H1 (cell line): ENCODE measurements around the gene TGFBR2. TPM values are rescaled to one million over a fixed set of nuclear protein-coding genes. Genes with fewer than 3 reads are reported as not detected.

Experiments
- CTCF ChIA-PET: fragments of 300-600 bp; sonication (Branson Sonifier 250); formaldehyde crosslinking; loops from one replicate; lab custom pipeline; 2021; ENCODE audit not compliant: partially characterized antibody; lab: Charles Lee
- POLR2A ChIA-PET: fragments of 300-600 bp; sonication (Branson Sonifier 250); formaldehyde crosslinking; loops from one replicate; lab custom pipeline; 2021; ENCODE audit warnings: inconsistent platforms; ENCODE audit not compliant: partially characterized antibody; lab: Charles Lee
- DNase-seq, 2 experiments: peaks; one replicate each; pipeline versions ENCODE4 v3.0.0 to v3.0.0-alpha.2; 2010 to 2022; ENCODE audit warnings: low spot score in 2 of 2, low read depth in 1 of 2, mixed read lengths in 1 of 2
- FAIRE-seq: peaks from 2 replicates; lab custom pipeline; 2011; peaks lifted over from hg19 to GRCh38; lab: Jason Lieb, UNC
- H2AFZ ChIP-seq: 2 replicates; pipeline ENCODE4 v1.8.1; 2012; ENCODE audit warnings: low read length, inconsistent platforms
- H2AK5ac ChIP-seq: 2 replicates; pipeline ENCODE4 v1.6.1; 2013; ENCODE audit warnings: low read depth, low read length
- H2BK120ac ChIP-seq: replicated peaks from 2 replicates; pipeline ENCODE3; 2013; ENCODE audit warnings: low read depth, low read length, inconsistent platforms
- H2BK12ac ChIP-seq: 2 replicates; pipeline ENCODE4 v1.6.1; 2013; ENCODE audit warnings: low read depth, low read length
- H2BK15ac ChIP-seq: 2 replicates; pipeline ENCODE4 v1.6.1; 2013; ENCODE audit warnings: low read length
- H2BK20ac ChIP-seq: 2 replicates; pipeline ENCODE4 v1.6.1; 2013; ENCODE audit warnings: low read length
- H2BK5ac ChIP-seq: 2 replicates; pipeline ENCODE4 v1.6.1; 2013; ENCODE audit warnings: low read depth, low read length
- H3K14ac ChIP-seq: 2 replicates; pipeline ENCODE4 v1.6.1; 2013; ENCODE audit warnings: inconsistent platforms; ENCODE audit not compliant: insufficient read length
- H3K18ac ChIP-seq: 2 replicates; pipeline ENCODE4 v1.6.1; 2013; ENCODE audit warnings: low read length; ENCODE audit errors: extremely low read depth
- H3K23ac ChIP-seq: 2 replicates; pipeline ENCODE4 v1.6.1; 2013; ENCODE audit warnings: inconsistent platforms; ENCODE audit not compliant: insufficient read length
- H3K23me2 ChIP-seq: 2 replicates; pipeline ENCODE4 v1.6.1; 2013; ENCODE audit warnings: low read depth, low read length
- H3K27ac ChIP-seq: 2 replicates; pipeline ENCODE4 v1.6.1; 2011; ENCODE audit warnings: low read depth, low read length, inconsistent platforms
- H3K27me3 ChIP-seq, 4 experiments: replicated peaks in 1 of 4; 1 replicate in 1 of 4; 2 replicates in 3 of 4; pipeline versions ENCODE4 v1.6.1 to v1.8.1; 2011 to 2013; ENCODE audit warnings: low read length in 3 of 4, mild to moderate bottlenecking in 3 of 4, inconsistent platforms in 2 of 4, mixed read lengths in 2 of 4, moderate library complexity in 1 of 4; ENCODE audit not compliant: control insufficient read depth in 3 of 4, insufficient read depth in 3 of 4; ENCODE audit errors: extremely low read depth in 1 of 4
- H3K36me3 ChIP-seq, 4 experiments: 2 replicates each; pipeline versions ENCODE4 v1.6.1 to v1.8.1; 2011 to 2013; ENCODE audit warnings: mild to moderate bottlenecking in 4 of 4, low read length in 3 of 4, moderate library complexity in 2 of 4, control low read depth in 1 of 4, inconsistent platforms in 1 of 4; ENCODE audit not compliant: insufficient read depth in 4 of 4, control insufficient read depth in 2 of 4
- H3K4ac ChIP-seq: replicated peaks from 2 replicates; pipeline ENCODE3; 2013; ENCODE audit warnings: low read length, low read depth, mixed read lengths, inconsistent platforms; ENCODE audit not compliant: insufficient read length
- H3K4me1 ChIP-seq, 4 experiments: replicated peaks in 1 of 4; 1 replicate in 1 of 4; 2 replicates in 3 of 4; pipeline versions ENCODE4 v1.6.1 to v1.8.1; 2011 to 2013; ENCODE audit warnings: low read length in 3 of 4, inconsistent platforms in 2 of 4, mixed read lengths in 1 of 4; ENCODE audit not compliant: insufficient read depth in 4 of 4, control insufficient read depth in 3 of 4
- H3K4me2 ChIP-seq, 2 experiments: 2 replicates each; pipeline versions ENCODE4 v1.6.1 to v1.8.1; 2011 to 2013; ENCODE audit warnings: low read depth in 2 of 2, low read length in 2 of 2, control low read depth in 1 of 2, inconsistent platforms in 1 of 2, mild to moderate bottlenecking in 1 of 2; ENCODE audit not compliant: insufficient read depth in 1 of 2
- H3K4me3 ChIP-seq, 4 experiments: fragments of 200-600, 300-600 bp in 1 of 4; sonication (generic), shearing (Covaris generic), sonication (Bioruptor Twin) in 1 of 4; 2 replicates each; pipeline versions ENCODE4 v1.5.1 to v1.8.1; 2011 to 2016; ENCODE audit warnings: low read length in 4 of 4, low read depth in 3 of 4, control low read depth in 2 of 4, inconsistent platforms in 2 of 4, mild to moderate bottlenecking in 2 of 4, mixed read lengths in 1 of 4, moderate library complexity in 1 of 4; ENCODE audit not compliant: insufficient read depth in 2 of 4; ENCODE audit errors: extremely low read depth in 1 of 4
- H3K56ac ChIP-seq: replicated peaks from 2 replicates; pipeline ENCODE3; 2013; ENCODE audit warnings: low read depth, mild to moderate bottlenecking, mixed read lengths, low read length, inconsistent platforms; ENCODE audit not compliant: insufficient read length
- H3K79me1 ChIP-seq: 2 replicates; pipeline ENCODE4 v1.6.1; 2013; ENCODE audit warnings: low read depth, low read length, control low read depth
- H3K79me2 ChIP-seq, 2 experiments: 2 replicates each; pipeline versions ENCODE4 v1.6.1 to v1.8.1; 2012 to 2013; ENCODE audit warnings: low read length in 2 of 2, mild to moderate bottlenecking in 2 of 2, inconsistent platforms in 1 of 2; ENCODE audit not compliant: insufficient read depth in 2 of 2, control insufficient read depth in 1 of 2
- H3K9ac ChIP-seq, 4 experiments: replicated peaks in 1 of 4; 1 replicate in 1 of 4; 2 replicates in 3 of 4; pipeline versions ENCODE4 v1.6.1 to v1.8.1; 2011 to 2013; ENCODE audit warnings: low read depth in 3 of 4, low read length in 3 of 4, control low read depth in 2 of 4, mild to moderate bottlenecking in 2 of 4, moderate library complexity in 2 of 4, inconsistent platforms in 1 of 4; ENCODE audit errors: extremely low read depth in 1 of 4
- H3K9me3 ChIP-seq, 2 experiments: 2 replicates each; pipeline versions ENCODE4 v1.6.1 to v1.8.1; 2012 to 2013; ENCODE audit warnings: mild to moderate bottlenecking in 2 of 2, moderate library complexity in 2 of 2, control low read depth in 1 of 2, inconsistent platforms in 1 of 2, low read depth in 1 of 2, low read length in 1 of 2, mixed read lengths in 1 of 2; ENCODE audit not compliant: insufficient read depth in 2 of 2
- H4K20me1 ChIP-seq, 2 experiments: replicated peaks in 1 of 2; 2 replicates each; pipeline versions ENCODE3 to v1.8.1; 2011 to 2013; ENCODE audit warnings: inconsistent platforms in 2 of 2, low read length in 2 of 2, mild to moderate bottlenecking in 1 of 2; ENCODE audit not compliant: insufficient read depth in 2 of 2, control insufficient read depth in 1 of 2
- H4K5ac ChIP-seq: 2 replicates; pipeline ENCODE4 v1.6.1; 2013; ENCODE audit warnings: low read length, low read depth, mixed read lengths, inconsistent platforms; ENCODE audit not compliant: insufficient read length
- H4K8ac ChIP-seq: 2 replicates; pipeline ENCODE4 v1.8.0; 2013; ENCODE audit warnings: mild to moderate bottlenecking, moderate library complexity, low read length, inconsistent platforms; ENCODE audit not compliant: insufficient read depth; ENCODE audit errors: extremely low read depth
- H4K91ac ChIP-seq: replicated peaks from 2 replicates; pipeline ENCODE3; 2013; ENCODE audit warnings: low read length, mixed read lengths, inconsistent platforms; ENCODE audit not compliant: insufficient read length
- BCL11A ChIP-seq, 2 experiments: IDR thresholded peaks; one replicate each; pipeline ENCODE4 v1.6.1; 2011; ENCODE audit warnings: low read depth in 2 of 2, low read length in 2 of 2, mild to moderate bottlenecking in 2 of 2
- EZH2 ChIP-seq: fragments of 200-600 bp; sonication (generic); IDR thresholded peaks from 2 replicates; pipeline ENCODE4 v1.7.1; 2012; ENCODE audit warnings: low read depth, mild to moderate bottlenecking, moderate library complexity, low read length, inconsistent platforms; ENCODE audit not compliant: severe bottlenecking
- SAP30 ChIP-seq: fragments of 300-600 bp; sonication (generic); IDR thresholded peaks from 2 replicates; pipeline ENCODE4 v1.7.1; 2012; ENCODE audit warnings: low read length, moderate library complexity, mild to moderate bottlenecking, inconsistent platforms; ENCODE audit not compliant: insufficient read depth, insufficient replicate concordance
- SIN3A ChIP-seq, 2 experiments: IDR thresholded peaks in 1 of 2; conservative IDR thresholded peaks in 1 of 2; 2 replicates each; pipeline ENCODE4 v1.6.1; 2011 to 2012; ENCODE audit warnings: low read length in 2 of 2, improper control_type of control experiment in 1 of 2, low read depth in 1 of 2, mild to moderate bottlenecking in 1 of 2
- SUZ12 ChIP-seq: fragments of 200-600 bp; sonication (generic); IDR thresholded peaks from 2 replicates; pipeline ENCODE4 v1.6.1; 2012; ENCODE audit warnings: mild to moderate bottlenecking, inconsistent platforms, low read length, moderate library complexity, mixed read lengths
- TAF7 ChIP-seq: optimal IDR thresholded peaks from 2 replicates; pipeline ENCODE3; 2011; ENCODE audit warnings: low read depth, mild to moderate bottlenecking, inconsistent platforms, low read length, moderate library complexity, borderline replicate concordance
- TBP ChIP-seq: IDR thresholded peaks from 2 replicates; pipeline ENCODE4 v1.6.1; 2011; ENCODE audit warnings: low read depth, low read length, improper control_type of control experiment
- YY1 ChIP-seq: IDR thresholded peaks from 2 replicates; pipeline ENCODE4 v1.6.1; 2011; ENCODE audit warnings: low read depth, mild to moderate bottlenecking, low read length
- WGBS, 2 experiments: shearing (Covaris generic) in 1 of 2; methylation state at CpG; one replicate each; pipeline versions ENCODE4 v1.1.6 to v1.1.7; 2013 to 2015; ENCODE audit warnings: low lambda C conversion rate in 2 of 2, mixed read lengths in 2 of 2, inconsistent platforms in 1 of 2, low coverage in 1 of 2, missing lambda C conversion rate in 1 of 2; ENCODE audit not compliant: insufficient replicate concordance in 2 of 2, insufficient coverage in 1 of 2, insufficient read length in 1 of 2; ENCODE audit errors: extremely low coverage in 1 of 2, missing lambda C conversion rate in 1 of 2; 5-methylcytosine and 5-hydroxymethylcytosine counted together
- polyA plus RNA-seq, 7 experiments: library from polyadenylated mRNA; depleted of rRNA in 3 of 7; stranded (reverse) in 5 of 7; unstranded in 2 of 7; fragments of >200 nt in 5 of 7; fragments of 200-250 nt in 2 of 7; gene quantifications; 1 replicate in 5 of 7; 2 replicates in 1 of 7; 4 replicates in 1 of 7; pipeline versions ENCODE4 v1.2.1 to v1.2.3, GENCODE V29; 2011 to 2013; ENCODE audit warnings: missing spikeins in 2 of 7, mixed read lengths in 2 of 7
- total RNA-seq: library from RNA; stranded (reverse); fragmentation: NEBNext Ultra II Directional; extraction: Animal tissue kit (Norgen Biotek cat#: 25700); gene quantifications from 2 replicates; pipeline ENCODE4 v1.2.1, GENCODE V29; 2021
- TF ChIP-seq, protein P1 (sequence below), 3 experiments: IDR thresholded peaks; 1 replicate in 2 of 3; 2 replicates in 1 of 3; pipeline versions ENCODE4 v1.5.1 to v1.6.1; 2011; ENCODE audit warnings: low read length in 3 of 3, mild to moderate bottlenecking in 3 of 3, inconsistent platforms in 2 of 3, low read depth in 1 of 3, moderate library complexity in 1 of 3; ENCODE audit not compliant: insufficient read depth in 1 of 3; ENCODE audit errors: control extremely low read depth in 1 of 3
- TF ChIP-seq, protein P2 (sequence below): IDR thresholded peaks from 2 replicates; pipeline ENCODE4 v1.6.1; 2012; ENCODE audit warnings: inconsistent platforms

TGFBR2 gene
- total and polyA plus RNA-seq, 2 of the 8 experiments (the other 6 are each of a cell fraction or from before 2014, with no cell fraction given): 4.2 to 7.4 TPM

DNA sequence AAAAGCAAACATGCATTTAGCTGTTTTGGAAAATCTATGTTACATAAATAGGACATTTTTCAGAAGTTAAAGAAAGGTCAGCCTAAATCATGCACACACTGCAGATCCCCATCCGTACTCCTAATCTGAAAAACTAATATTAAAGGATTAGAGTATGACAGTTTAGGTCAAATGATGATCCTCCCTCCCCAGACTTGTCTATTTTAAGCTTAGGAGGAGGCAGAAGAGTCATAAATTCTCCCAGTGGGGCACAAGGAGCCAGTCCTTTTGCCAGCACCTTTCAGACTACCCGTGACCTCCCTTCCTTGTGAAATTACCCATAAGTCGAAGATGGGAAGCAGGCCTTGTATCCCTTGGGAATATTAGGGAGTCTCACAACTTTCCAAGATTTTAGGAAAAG lies 78.0 kb downstream of the TGFBR2 start:
- Histone ChIP-seq H3K18ac (no peak overlapping the region), H3K23me2 (no peaks in the 10 kb centered on the region), H2AFZ (no peak overlapping the region), H3K23ac (no peak overlapping the region), H3K9ac (no peak overlapping the region), H2BK12ac (no peak overlapping the region), H3K27me3 (no peaks in the 10 kb centered on the region), H2BK15ac (no peak overlapping the region), H2BK20ac (no peak overlapping the region), H3K27ac (no peak overlapping the region), H3K79me1 (no peaks in the 10 kb centered on the region), H4K5ac (no peak overlapping the region), H3K56ac (no peak overlapping the region), H4K91ac (no peak overlapping the region), H3K4me2 (no peak overlapping the region), H4K8ac (no peak overlapping the region), H3K4ac (no peak overlapping the region), H3K79me2 (no peaks in the 10 kb centered on the region; a peak in 1 of 4 replicates), H3K9me3 (no peaks in the 10 kb centered on the region), H3K4me3 (no peak overlapping the region), H2AK5ac (no peak overlapping the region), H3K14ac (no peak overlapping the region), H2BK120ac (no peak overlapping the region), H2BK5ac (no peak overlapping the region), H3K36me3 (peaks cover under 1 to 8% (median 3%) of the 10 kb centered on the region in 4 experiments; a peak in 5 of 8 replicates), H3K4me1 (peaks cover 0 to 7% (median 5%) of the 10 kb centered on the region in 4 experiments; a peak in 4 of 7 replicates), H4K20me1 (no peaks in the 10 kb centered on the region)
- CTCF ChIA-PET: interaction anchor here (0.7 to 1.7 kb wide), 6 partner anchors 10 to 1423 kb away, joined by 3 to 6 read pairs (median 4); no protein-coding TSS in a partner anchor
- WGBS, 2 experiments: 91% methylated on average over 3 of the region's 3 CpGs; no CpG with 5 or more reads in 1 of the 2 experiments
- no peak for DNase-seq
- no peak for FAIRE-seq
- POLR2A ChIA-PET: no interaction called here
- TF ChIP-seq EZH2 (no peak), TAF7 (no peak), TBP (no peak), BCL11A (IDR thresholded peaks at IDR 0.05; ENCODE audit: low read depth in 2 of 2, low read length in 2 of 2) (no peak), SIN3A (conservative IDR thresholded peaks at IDR 0.05 in 1 of 2, IDR thresholded peaks at IDR 0.05 in 1 of 2; ENCODE audit: low read depth in 1 of 2, low read length in 2 of 2) (no peak), YY1 (no peak), SAP30 (no peak), SUZ12 (no peak)
- TF ChIP-seq, protein P1, sequence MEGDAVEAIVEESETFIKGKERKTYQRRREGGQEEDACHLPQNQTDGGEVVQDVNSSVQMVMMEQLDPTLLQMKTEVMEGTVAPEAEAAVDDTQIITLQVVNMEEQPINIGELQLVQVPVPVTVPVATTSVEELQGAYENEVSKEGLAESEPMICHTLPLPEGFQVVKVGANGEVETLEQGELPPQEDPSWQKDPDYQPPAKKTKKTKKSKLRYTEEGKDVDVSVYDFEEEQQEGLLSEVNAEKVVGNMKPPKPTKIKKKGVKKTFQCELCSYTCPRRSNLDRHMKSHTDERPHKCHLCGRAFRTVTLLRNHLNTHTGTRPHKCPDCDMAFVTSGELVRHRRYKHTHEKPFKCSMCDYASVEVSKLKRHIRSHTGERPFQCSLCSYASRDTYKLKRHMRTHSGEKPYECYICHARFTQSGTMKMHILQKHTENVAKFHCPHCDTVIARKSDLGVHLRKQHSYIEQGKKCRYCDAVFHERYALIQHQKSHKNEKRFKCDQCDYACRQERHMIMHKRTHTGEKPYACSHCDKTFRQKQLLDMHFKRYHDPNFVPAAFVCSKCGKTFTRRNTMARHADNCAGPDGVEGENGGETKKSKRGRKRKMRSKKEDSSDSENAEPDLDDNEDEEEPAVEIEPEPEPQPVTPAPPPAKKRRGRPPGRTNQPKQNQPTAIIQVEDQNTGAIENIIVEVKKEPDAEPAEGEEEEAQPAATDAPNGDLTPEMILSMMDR (IDR thresholded peaks at IDR 0.05; ENCODE audit: control extremely low read depth in 1 of 3, insufficient read depth in 1 of 3, low read depth in 1 of 3, low read length in 3 of 3): no peak
- TF ChIP-seq, protein P2, sequence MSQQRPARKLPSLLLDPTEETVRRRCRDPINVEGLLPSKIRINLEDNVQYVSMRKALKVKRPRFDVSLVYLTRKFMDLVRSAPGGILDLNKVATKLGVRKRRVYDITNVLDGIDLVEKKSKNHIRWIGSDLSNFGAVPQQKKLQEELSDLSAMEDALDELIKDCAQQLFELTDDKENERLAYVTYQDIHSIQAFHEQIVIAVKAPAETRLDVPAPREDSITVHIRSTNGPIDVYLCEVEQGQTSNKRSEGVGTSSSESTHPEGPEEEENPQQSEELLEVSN: no peak
